Activated T-cell treated with anti-CD3 and anti-CD28 coated beads, Interleukin-2, amount 50 U/mL, for 48 hours (primary cell): ENCODE results near the gene HES7.

Experiments
- DNase-seq, 2 experiments: peaks; one replicate each; pipeline ENCODE4 v3.0.0-alpha.2; 2020

The HES7 gene

GRCh38 chr17:8155231-8155995, 31.5 kb upstream of the HES7 start:
- DNase-seq: no peak

GRCh38 chr17:8154608-8155155, 30.8 kb upstream of the HES7 start:
- DNase-seq: no peak

GRCh38 chr17:8153957-8154607, 30.2 kb upstream of the HES7 start:
- peak; percentile 91 to 93 for DNase-seq

- peak; percentile 71 to 74 for DNase-seq
These were observed 29.6 kb upstream of the HES7 start for GRCh38 chr17:8153525-8153956.

GRCh38 chr17:8153031-8153451, 29.1 kb upstream of the HES7 start:
- DNase-seq: peak in 1 of 2 experiments; percentile 26

- DNase-seq: peak; percentile 91 to 94
These were observed 28.3 kb upstream of the HES7 start, which contains the start of gene PER1 for GRCh38 chr17:8152112-8152775. Gene PER1 (minus strand): TSS chr17:8152404. CDS start chr17:8150706, 1,698 bp downstream.

GRCh38 chr17:8151641-8152111, 27.8 kb upstream of the HES7 start:
- peak; percentile 66 to 67 for DNase-seq

GRCh38 chr17:8151120-8151640, 27.3 kb upstream of the HES7 start:
- peak; percentile 85 to 89 for DNase-seq

- no peak for DNase-seq
These were observed 26.6 kb upstream of the HES7 start for GRCh38 chr17:8150194-8151119.

GRCh38 chr17:8149419-8150193, 25.7 kb upstream of the HES7 start:
- DNase-seq: no peak

- no peak for DNase-seq
These were observed 24.7 kb upstream of the HES7 start for GRCh38 chr17:8148560-8148959.

- no peak for DNase-seq
These were observed 24.0 kb upstream of the HES7 start for GRCh38 chr17:8147805-8148404.

GRCh38 chr17:8147141-8147804, 23.4 kb upstream of the HES7 start:
- no peak for DNase-seq

GRCh38 chr17:8146381-8147140, 22.7 kb upstream of the HES7 start:
- no peak for DNase-seq

- no peak for DNase-seq
These were observed 21.9 kb upstream of the HES7 start for GRCh38 chr17:8145811-8146210.

- no peak for DNase-seq
These were observed 20.7 kb upstream of the HES7 start for GRCh38 chr17:8144401-8145231.

- DNase-seq: no peak
These were observed 19.9 kb upstream of the HES7 start for GRCh38 chr17:8143581-8144400.
